Fibroblast of mammary gland (primary cell): ENCODE data around the gene LYSMD3.
"Not testable (repeated sequence)": the region's sequence is repeated elsewhere in the genome, so short reads cannot be mapped to it uniquely, and the experiment has no call there.

Source experiments
- DNase-seq: peaks from one replicate; pipeline ENCODE4 v3.0.0-alpha.2; 2010; ENCODE audit warnings: low read depth
- H3K4me3 ChIP-seq: 2 replicates; pipeline ENCODE4 v1.5.1; 2011; ENCODE audit warnings: low read depth, mild to moderate bottlenecking, low read length, moderate library complexity; ENCODE audit not compliant: control insufficient read depth
- CTCF ChIP-seq: conservative IDR thresholded peaks from 2 replicates; pipeline ENCODE4 v1.5.1; 2011; ENCODE audit warnings: low read depth, low read length, inconsistent platforms; ENCODE audit not compliant: control insufficient read depth, insufficient read depth

Gene LYSMD3

GRCh38 chr5:90529194-90529938 lies at the start of gene LYSMD3:
Gene LYSMD3, minus strand, starts transcription at chr5:90529584. Its CDS starts 4,295 bp downstream, at chr5:90525289.
- no peak for TF ChIP-seq CTCF
- DNase-seq = peak; percentile 94

DNA sequence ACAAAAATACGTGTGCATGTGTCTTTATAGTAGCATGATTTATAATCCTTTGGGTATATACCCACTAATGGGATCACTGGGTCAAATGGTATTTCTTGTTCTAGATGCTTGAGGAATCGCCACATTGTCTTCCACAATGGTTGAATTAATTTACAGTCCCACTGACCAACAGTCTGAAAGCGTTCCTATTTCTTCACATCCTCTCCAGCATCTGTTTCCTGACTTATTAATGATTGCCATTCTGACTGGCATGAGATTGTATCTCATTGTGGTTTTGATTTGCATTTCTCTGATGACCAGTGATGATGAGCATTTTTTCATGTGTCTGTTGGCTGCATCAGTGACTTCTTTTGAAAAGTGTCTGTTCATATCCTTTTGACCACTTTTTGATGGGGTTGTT lies 47.2 kb upstream of the LYSMD3 start:
- DNase-seq = not testable (repeated sequence)

More at GRCh38 chr5:90529194-90529938, at the start of gene LYSMD3:
- H3K4me3 ChIP-seq = peak within 1 kb of the TSS; percentile 100

DNA sequence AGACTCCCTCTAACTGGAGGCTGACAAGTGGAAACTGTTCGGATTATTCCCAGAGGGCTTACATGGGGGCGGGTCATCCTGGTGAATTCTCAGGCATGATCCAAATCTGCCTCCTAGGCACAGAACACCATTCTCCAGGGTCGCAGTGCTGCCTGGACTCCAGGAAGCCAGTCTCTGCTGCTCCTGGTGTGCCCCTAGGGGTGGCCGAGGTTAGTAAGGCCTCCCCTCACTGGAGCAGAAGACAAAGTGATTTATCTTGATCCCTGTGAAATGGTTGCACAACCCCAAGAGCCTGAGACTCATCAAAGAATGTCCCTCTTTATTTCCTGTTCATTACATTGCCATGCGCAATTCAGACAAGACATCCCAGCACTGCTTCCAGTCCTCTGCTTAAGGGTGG lies 46.3 kb upstream of the LYSMD3 start:
- TF ChIP-seq CTCF = no peak
- no peak for DNase-seq
- H3K4me3 ChIP-seq = no peak overlapping the region

More for the DNA sequence above, 47.2 kb upstream of the LYSMD3 start:
- H3K4me3 ChIP-seq = not testable (repeated sequence)

DNA sequence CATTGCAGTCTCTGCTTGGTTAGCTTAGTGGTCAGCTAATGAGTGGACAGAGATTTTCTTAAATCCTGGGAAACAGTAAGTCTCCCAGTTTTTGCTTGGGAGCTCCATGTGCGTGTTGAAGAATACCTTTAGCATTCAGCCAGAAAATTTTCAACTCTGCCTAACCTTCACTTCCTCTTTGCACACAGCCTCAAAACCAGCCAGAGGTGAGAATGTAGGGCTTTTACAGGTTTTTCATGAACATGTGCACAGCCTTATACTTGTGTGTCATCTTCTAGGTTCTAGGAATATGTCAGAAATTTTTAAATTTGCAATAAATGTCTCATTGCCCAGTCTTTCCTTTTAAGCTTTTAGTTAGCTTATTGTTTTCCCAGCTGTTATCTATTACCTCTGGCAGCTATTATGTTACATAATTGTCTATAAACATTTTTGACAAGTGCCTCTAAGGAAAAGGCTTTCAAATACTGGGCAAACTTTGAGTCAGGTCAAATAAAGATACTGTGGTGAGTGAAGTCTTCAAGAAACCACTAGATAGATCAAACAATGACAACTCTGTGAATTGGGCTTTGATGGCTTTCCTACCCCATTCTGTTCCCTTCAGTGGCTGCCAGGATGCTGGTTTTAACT lies 41.9 kb upstream of the LYSMD3 start:
- TF ChIP-seq CTCF = no peak
- no peak for DNase-seq

DNA sequence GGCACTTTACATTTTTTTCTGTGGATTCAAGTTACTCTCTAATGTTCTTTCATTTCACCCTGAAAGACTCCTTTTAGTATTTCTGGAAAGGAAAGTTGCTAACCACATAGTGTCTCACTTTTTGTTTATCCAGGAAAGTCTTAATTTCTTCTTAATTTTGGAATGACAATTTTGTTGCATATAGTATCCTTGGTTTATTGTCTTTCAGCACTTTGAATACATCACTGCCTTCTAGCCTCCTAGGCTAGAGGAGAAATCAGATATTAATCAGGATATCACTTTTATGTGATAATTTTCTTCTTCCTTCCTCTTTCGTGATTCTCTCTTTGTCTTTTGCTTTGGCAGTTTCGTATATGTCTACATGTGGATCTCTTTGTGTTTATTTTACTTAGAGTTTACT lies 40.6 kb upstream of the LYSMD3 start:
- TF ChIP-seq CTCF = no peak

More for the DNA sequence above, 41.9 kb upstream of the LYSMD3 start:
- H3K4me3 ChIP-seq = no peak overlapping the region

DNA sequence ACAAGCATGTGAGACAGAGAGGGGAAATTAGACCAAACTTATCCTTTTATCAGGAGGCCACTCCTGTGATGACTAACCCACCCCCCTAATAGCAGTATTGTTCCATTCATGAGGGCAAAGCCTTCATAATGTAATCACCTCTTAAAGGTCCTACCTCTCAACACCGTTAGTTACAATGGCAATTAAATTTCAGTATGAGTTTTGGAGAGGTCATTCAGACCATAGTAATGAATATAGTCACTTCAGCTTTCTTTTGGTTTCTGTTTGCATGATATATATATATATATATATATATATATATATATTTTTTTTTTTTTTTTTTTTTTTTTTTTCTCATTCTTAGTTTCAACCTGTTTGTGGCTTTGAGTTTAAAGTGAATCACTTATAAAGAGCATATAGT lies 39.7 kb upstream of the LYSMD3 start:
- H3K4me3 ChIP-seq = no peak overlapping the region
- TF ChIP-seq CTCF = no peak
- DNase-seq = no peak

More for the DNA sequence above, 40.6 kb upstream of the LYSMD3 start:
- no peak overlapping the region for H3K4me3 ChIP-seq
- no peak for DNase-seq

DNA sequence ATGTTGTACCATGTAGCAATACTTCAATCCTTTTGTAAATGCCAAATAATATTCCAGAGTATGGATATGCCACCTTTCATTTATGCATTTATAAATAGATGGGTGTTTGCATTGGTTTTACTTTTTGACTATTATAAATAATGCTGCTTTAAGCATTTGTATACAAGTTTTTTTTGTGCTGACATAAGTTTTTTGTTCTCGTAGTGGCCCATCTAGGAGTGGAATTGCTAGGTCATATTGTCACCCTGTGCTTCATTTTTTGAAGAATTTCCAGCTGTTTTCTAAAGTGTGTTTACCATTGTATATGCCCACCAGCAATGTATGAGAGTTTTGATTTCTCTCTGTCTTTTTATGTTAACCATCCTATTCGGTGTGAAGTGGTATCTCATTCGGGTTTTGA lies 36.1 kb upstream of the LYSMD3 start:
- no peak for DNase-seq
- no peak overlapping the region for H3K4me3 ChIP-seq
- no peak for TF ChIP-seq CTCF
